HepG2 (cell line): Measurements from ENCODE around the gene USP7. TPM values are rescaled to one million over a fixed set of nuclear protein-coding genes. Genes with fewer than 3 reads are reported as not detected.

Experiments
- ARNT2 ChIP-seq: sonication (generic); formaldehyde crosslinking; IDR thresholded peaks from 2 replicates; pipeline ENCODE4 v1.8.0; 2022; ENCODE audit warnings: mild to moderate bottlenecking, low read depth, missing genetic modification reagents, moderate library complexity
- MYC ChIP-seq: sonication (generic); formaldehyde crosslinking; IDR thresholded peaks from 2 replicates; pipeline ENCODE4 v1.9.0; 2021; ENCODE audit warnings: missing genetic modification reagents, borderline replicate concordance
- PHF5A ChIP-seq: IDR thresholded peaks from one replicate; pipeline ENCODE4 v1.6.1; 2018; ENCODE audit warnings: low read depth, missing genetic modification reagents; ENCODE audit not compliant: unreplicated experiment
- SMC3 ChIP-seq: IDR thresholded peaks from 2 replicates; pipeline ENCODE4 v1.6.1; 2011; ENCODE audit warnings: low read length, improper control_type of control experiment
- ZNF567 ChIP-seq: sonication (generic); formaldehyde crosslinking; IDR thresholded peaks from 2 replicates; pipeline ENCODE4 v1.8.1; 2023; ENCODE audit warnings: mild to moderate bottlenecking, missing genetic modification reagents, borderline replicate concordance
- ZNF644 ChIP-seq: IDR thresholded peaks from 2 replicates; pipeline ENCODE4 v1.6.1; 2016; ENCODE audit warnings: low read depth
- ZNF768 ChIP-seq: sonication (generic); formaldehyde crosslinking; IDR thresholded peaks from 2 replicates; pipeline ENCODE4 v1.4.0; 2020; ENCODE audit warnings: missing genetic modification reagents
- ZSCAN12 ChIP-seq: sonication (generic); formaldehyde crosslinking; IDR thresholded peaks from 2 replicates; pipeline ENCODE4 v1.9.0; 2021; ENCODE audit warnings: mild to moderate bottlenecking, missing genetic modification reagents
- polyA plus RNA-seq, 8 experiments: library from polyadenylated mRNA; depleted of rRNA in 3 of 8; stranded (reverse) in 7 of 8; unstranded in 1 of 8; fragments of >200 nt; fragmentation: Illumina TruSeq in 4 of 8; extraction: Trizol in 4 of 8; gene quantifications; 2 replicates each; pipeline versions ENCODE4 v1.2.1 to v1.2.3, GENCODE V29; 2011 to 2016; ENCODE audit warnings: low read depth in 4 of 8, missing spikeins in 1 of 8, mixed read lengths in 1 of 8; ENCODE audit not compliant: insufficient read depth in 1 of 8
- total RNA-seq, 5 experiments: library from RNA; depleted of rRNA; stranded (reverse); fragments of >200 nt; fragmentation: Illumina TruSeq; extraction: Trizol; gene quantifications; 2 replicates each; pipeline ENCODE4 v1.2.3, GENCODE V29; 2016; ENCODE audit warnings: low read depth in 1 of 5
- TF ChIP-seq, protein P1 (sequence below): sonication (generic); formaldehyde crosslinking; IDR thresholded peaks from one replicate; pipeline ENCODE4 v1.5.1; 2020; ENCODE audit warnings: mild to moderate bottlenecking, missing genetic modification reagents; ENCODE audit errors: not compliant biosample characterization
- TF ChIP-seq, protein P2 (sequence below): sonication (generic); formaldehyde crosslinking; IDR thresholded peaks from 2 replicates; pipeline ENCODE4 v1.8.0; 2022; ENCODE audit warnings: mild to moderate bottlenecking, missing genetic modification reagents
- TF ChIP-seq, protein P3 (sequence below), 2 experiments: sonication (generic) in 1 of 2; formaldehyde crosslinking in 1 of 2; IDR thresholded peaks; 2 replicates each; pipeline versions ENCODE4 v1.4.0 to v1.6.1; 2016 to 2020; ENCODE audit warnings: borderline replicate concordance in 1 of 2, low read depth in 1 of 2, mild to moderate bottlenecking in 1 of 2, missing genetic modification reagents in 1 of 2
- TF ChIP-seq, protein P4 (sequence below): sonication (generic); formaldehyde crosslinking; IDR thresholded peaks from 2 replicates; pipeline ENCODE4 v1.5.0; 2020; ENCODE audit warnings: missing genetic modification reagents, mild to moderate bottlenecking, borderline replicate concordance

The USP7 gene
- total and polyA plus RNA-seq, 2 of the 13 experiments (the other 11 are each of a cell fraction or from before 2014, with no cell fraction given), result 52.5 to 173 TPM

DNA sequence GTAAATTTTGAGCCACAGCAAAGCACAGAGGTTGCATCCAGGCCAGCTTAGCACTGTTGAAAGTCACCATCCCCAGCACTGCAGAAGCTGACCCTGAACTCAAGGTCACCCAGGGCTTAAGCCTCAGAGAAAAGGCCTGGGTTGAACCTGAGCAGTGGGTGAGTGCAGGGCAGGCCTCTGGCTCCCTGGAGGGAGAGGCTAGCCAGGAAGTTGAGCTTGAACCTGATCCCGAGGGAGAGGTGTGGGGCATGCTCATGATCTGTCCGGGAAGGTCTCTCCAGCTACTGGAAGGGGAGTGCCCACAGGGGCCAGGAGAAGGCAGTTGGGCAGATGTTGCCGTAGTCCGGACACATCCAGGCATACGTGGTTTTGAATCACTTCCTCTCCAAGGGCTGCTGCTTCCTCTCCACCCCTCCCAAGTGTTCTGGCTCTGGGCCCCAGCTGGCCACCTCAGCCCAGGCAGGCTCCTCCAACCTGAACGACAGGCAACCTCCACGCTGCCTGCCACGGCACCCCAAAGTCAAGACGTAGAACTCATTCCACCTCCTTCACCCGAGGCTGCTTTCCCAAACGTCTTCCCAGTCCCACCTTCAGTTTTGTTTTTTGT lies 113.3 kb downstream of the USP7 start (continued):
- peak; percentile 97 for TF ChIP-seq PHF5A (CRISPR knock-in tag)
- 0 out of 2 replicates have a peak, but pooled peaks have one; percentile 33 for TF ChIP-seq ZSCAN12 (CRISPR knock-in tag)
- TF ChIP-seq, protein P1, sequence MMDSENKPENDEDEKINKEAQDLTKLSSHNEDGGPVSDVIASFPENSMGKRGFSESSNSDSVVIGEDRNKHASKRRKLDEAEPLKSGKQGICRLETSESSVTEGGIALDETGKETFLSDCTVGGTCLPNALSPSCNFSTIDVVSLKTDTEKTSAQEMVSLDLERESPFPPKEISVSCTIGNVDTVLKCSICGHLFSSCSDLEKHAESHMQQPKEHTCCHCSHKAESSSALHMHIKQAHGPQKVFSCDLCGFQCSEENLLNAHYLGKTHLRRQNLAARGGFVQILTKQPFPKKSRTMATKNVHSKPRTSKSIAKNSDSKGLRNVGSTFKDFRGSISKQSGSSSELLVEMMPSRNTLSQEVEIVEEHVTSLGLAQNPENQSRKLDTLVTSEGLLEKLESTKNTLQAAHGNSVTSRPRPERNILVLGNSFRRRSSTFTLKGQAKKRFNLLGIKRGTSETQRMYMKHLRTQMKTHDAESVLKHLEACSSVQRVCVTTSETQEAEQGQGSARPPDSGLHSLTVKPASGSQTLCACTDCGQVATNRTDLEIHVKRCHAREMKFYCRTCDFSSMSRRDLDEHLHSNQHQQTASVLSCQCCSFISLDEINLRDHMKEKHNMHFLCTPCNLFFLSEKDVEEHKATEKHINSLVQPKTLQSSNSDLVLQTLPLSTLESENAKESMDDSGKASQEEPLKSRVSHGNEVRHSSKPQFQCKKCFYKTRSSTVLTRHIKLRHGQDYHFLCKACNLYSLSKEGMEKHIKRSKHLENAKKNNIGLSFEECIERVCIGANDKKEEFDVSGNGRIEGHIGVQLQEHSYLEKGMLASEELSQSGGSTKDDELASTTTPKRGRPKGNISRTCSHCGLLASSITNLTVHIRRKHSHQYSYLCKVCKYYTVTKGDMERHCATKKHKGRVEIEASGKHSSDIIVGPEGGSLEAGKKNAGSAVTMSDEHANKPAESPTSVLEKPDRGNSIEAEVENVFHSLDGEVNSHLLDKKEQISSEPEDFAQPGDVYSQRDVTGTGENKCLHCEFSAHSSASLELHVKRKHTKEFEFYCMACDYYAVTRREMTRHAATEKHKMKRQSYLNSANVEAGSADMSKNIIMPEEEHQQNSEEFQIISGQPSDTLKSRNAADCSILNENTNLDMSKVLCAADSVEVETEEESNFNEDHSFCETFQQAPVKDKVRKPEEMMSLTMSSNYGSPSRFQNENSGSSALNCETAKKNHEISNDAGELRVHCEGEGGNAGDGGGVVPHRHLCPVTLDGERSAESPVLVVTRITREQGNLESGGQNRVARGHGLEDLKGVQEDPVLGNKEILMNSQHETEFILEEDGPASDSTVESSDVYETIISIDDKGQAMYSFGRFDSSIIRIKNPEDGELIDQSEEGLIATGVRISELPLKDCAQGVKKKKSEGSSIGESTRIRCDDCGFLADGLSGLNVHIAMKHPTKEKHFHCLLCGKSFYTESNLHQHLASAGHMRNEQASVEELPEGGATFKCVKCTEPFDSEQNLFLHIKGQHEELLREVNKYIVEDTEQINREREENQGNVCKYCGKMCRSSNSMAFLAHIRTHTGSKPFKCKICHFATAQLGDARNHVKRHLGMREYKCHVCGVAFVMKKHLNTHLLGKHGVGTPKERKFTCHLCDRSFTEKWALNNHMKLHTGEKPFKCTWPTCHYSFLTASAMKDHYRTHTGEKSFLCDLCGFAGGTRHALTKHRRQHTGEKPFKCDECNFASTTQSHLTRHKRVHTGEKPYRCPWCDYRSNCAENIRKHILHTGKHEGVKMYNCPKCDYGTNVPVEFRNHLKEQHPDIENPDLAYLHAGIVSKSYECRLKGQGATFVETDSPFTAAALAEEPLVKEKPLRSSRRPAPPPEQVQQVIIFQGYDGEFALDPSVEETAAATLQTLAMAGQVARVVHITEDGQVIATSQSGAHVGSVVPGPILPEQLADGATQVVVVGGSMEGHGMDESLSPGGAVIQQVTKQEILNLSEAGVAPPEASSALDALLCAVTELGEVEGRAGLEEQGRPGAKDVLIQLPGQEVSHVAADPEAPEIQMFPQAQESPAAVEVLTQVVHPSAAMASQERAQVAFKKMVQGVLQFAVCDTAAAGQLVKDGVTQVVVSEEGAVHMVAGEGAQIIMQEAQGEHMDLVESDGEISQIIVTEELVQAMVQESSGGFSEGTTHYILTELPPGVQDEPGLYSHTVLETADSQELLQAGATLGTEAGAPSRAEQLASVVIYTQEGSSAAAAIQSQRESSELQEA (CRISPR knock-in tag), result peak; percentile 67
- TF ChIP-seq, protein P2, sequence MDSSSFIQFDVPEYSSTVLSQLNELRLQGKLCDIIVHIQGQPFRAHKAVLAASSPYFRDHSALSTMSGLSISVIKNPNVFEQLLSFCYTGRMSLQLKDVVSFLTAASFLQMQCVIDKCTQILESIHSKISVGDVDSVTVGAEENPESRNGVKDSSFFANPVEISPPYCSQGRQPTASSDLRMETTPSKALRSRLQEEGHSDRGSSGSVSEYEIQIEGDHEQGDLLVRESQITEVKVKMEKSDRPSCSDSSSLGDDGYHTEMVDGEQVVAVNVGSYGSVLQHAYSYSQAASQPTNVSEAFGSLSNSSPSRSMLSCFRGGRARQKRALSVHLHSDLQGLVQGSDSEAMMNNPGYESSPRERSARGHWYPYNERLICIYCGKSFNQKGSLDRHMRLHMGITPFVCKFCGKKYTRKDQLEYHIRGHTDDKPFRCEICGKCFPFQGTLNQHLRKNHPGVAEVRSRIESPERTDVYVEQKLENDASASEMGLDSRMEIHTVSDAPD (CRISPR knock-in tag), result no peak; the same call in 1 of the 2 replicates
- peak; percentile 36; the same call in 1 of the 2 replicates for TF ChIP-seq SMC3
- TF ChIP-seq, protein P3, sequence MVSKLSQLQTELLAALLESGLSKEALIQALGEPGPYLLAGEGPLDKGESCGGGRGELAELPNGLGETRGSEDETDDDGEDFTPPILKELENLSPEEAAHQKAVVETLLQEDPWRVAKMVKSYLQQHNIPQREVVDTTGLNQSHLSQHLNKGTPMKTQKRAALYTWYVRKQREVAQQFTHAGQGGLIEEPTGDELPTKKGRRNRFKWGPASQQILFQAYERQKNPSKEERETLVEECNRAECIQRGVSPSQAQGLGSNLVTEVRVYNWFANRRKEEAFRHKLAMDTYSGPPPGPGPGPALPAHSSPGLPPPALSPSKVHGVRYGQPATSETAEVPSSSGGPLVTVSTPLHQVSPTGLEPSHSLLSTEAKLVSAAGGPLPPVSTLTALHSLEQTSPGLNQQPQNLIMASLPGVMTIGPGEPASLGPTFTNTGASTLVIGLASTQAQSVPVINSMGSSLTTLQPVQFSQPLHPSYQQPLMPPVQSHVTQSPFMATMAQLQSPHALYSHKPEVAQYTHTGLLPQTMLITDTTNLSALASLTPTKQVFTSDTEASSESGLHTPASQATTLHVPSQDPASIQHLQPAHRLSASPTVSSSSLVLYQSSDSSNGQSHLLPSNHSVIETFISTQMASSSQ (IDR thresholded peaks at IDR 0.05; ENCODE audit: low read depth), result no peak
- TF ChIP-seq, protein P3 (CRISPR knock-in tag; IDR thresholded peaks at IDR 0.05; ENCODE audit: borderline replicate concordance), result peak; percentile 83; the same call in 1 of the 2 replicates
- TF ChIP-seq, protein P4, sequence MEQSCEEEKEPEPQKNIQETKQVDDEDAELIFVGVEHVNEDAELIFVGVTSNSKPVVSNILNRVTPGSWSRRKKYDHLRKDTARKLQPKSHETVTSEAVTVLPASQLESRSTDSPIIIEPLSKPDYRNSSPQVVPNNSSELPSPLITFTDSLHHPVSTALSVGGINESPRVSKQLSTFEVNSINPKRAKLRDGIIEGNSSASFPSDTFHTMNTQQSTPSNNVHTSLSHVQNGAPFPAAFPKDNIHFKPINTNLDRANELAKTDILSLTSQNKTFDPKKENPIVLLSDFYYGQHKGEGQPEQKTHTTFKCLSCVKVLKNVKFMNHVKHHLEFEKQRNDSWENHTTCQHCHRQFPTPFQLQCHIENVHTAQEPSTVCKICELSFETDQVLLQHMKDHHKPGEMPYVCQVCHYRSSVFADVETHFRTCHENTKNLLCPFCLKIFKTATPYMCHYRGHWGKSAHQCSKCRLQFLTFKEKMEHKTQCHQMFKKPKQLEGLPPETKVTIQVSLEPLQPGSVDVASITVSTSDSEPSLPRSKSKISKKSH (CRISPR knock-in tag), result peak; percentile 71
- 0 out of 2 replicates have a peak, but pooled peaks have one; percentile 60 for TF ChIP-seq ARNT2 (CRISPR knock-in tag)
- peak; percentile 45 for TF ChIP-seq ZNF768 (CRISPR knock-in tag)
- peak; percentile 88 for TF ChIP-seq ZNF644 (CRISPR knock-in tag)
- peak; percentile 68; the same call in 1 of the 2 replicates for TF ChIP-seq MYC
- TF ChIP-seq ZNF567, result no peak
